HCT116 (cell line): ENCODE results near the gene CNTD1.

Experiments used
- SRF ChIP-seq: IDR thresholded peaks from 2 replicates; pipeline ENCODE4 v1.6.1; 2012; ENCODE audit warnings: low read depth
- TF ChIP-seq, protein P1 (sequence below), 3 experiments: fragments of 200-600 bp in 1 of 3; sonication (generic) in 1 of 3; IDR thresholded peaks in 2 of 3; conservative IDR thresholded peaks in 1 of 3; 2 replicates each; pipeline ENCODE4 v1.5.1; 2012 to 2017; ENCODE audit warnings: low read depth in 2 of 3, low read length in 2 of 3, antibody characterized with exemption in 1 of 3, borderline replicate concordance in 1 of 3, control low read depth in 1 of 3, mild to moderate bottlenecking in 1 of 3, mixed read lengths in 1 of 3, mixed run types in 1 of 3, moderate library complexity in 1 of 3; ENCODE audit not compliant: insufficient read depth in 1 of 3

GRCh38 chr17:42784811-42785592 is 13.7 kb upstream of the CNTD1 start:
- TF ChIP-seq, protein P1, sequence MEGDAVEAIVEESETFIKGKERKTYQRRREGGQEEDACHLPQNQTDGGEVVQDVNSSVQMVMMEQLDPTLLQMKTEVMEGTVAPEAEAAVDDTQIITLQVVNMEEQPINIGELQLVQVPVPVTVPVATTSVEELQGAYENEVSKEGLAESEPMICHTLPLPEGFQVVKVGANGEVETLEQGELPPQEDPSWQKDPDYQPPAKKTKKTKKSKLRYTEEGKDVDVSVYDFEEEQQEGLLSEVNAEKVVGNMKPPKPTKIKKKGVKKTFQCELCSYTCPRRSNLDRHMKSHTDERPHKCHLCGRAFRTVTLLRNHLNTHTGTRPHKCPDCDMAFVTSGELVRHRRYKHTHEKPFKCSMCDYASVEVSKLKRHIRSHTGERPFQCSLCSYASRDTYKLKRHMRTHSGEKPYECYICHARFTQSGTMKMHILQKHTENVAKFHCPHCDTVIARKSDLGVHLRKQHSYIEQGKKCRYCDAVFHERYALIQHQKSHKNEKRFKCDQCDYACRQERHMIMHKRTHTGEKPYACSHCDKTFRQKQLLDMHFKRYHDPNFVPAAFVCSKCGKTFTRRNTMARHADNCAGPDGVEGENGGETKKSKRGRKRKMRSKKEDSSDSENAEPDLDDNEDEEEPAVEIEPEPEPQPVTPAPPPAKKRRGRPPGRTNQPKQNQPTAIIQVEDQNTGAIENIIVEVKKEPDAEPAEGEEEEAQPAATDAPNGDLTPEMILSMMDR (IDR thresholded peaks at IDR 0.05 in 2 of 3, conservative IDR thresholded peaks at IDR 0.05 in 1 of 3; ENCODE audit: borderline replicate concordance in 1 of 3, insufficient read depth in 1 of 3, low read depth in 2 of 3, low read length in 2 of 3) = no peak
- no peak for TF ChIP-seq SRF
